K562 (cell line): ENCODE measurements around the gene BEST2. TPM values are rescaled to one million over a fixed set of nuclear protein-coding genes. Genes with fewer than 3 reads are reported as not detected.

Source experiments
- CBX8 ChIP-seq: fragments of 200-600 bp; sonication (generic); IDR thresholded peaks from 2 replicates; pipeline ENCODE4 v1.6.1; 2012; ENCODE audit warnings: borderline replicate concordance, mixed run types, low read depth, mild to moderate bottlenecking, moderate library complexity, mixed read lengths, low read length, control low read depth, inconsistent platforms; ENCODE audit not compliant: poor library complexity, severe bottlenecking; ENCODE audit errors: extremely low read depth
- ESRRA ChIP-seq: fragments of 450-650 bp; IDR thresholded peaks from 2 replicates; pipeline ENCODE4 v1.6.1; 2014; ENCODE audit warnings: low read depth, mild to moderate bottlenecking, moderate library complexity, borderline replicate concordance
- FOXK2 ChIP-seq, 2 experiments: fragments of 450-650 bp; IDR thresholded peaks in 1 of 2; conservative IDR thresholded peaks in 1 of 2; 2 replicates each; pipeline ENCODE4 v1.6.1; 2016; ENCODE audit warnings: low read depth in 2 of 2, mild to moderate bottlenecking in 1 of 2
- GATAD2A ChIP-seq: fragments of 450-650 bp; IDR thresholded peaks from 2 replicates; pipeline ENCODE4 v1.6.1; 2017
- NFIC ChIP-seq: fragments of 450-650 bp; IDR thresholded peaks from 2 replicates; pipeline ENCODE4 v1.6.1; 2017; ENCODE audit warnings: mild to moderate bottlenecking, inconsistent platforms
- NR3C1 ChIP-seq: sonication (generic); formaldehyde crosslinking; IDR thresholded peaks from 2 replicates; pipeline ENCODE4 v1.8.1; 2022; ENCODE audit warnings: missing genetic modification reagents
- NUFIP1 ChIP-seq: fragments of 450-650 bp; IDR thresholded peaks from 2 replicates; pipeline ENCODE4 v1.6.1; 2018; ENCODE audit not compliant: partially characterized antibody
- PPARD ChIP-seq: fragments of 250-450 bp; sonication (Bioruptor Pico); IDR thresholded peaks from 2 replicates; pipeline ENCODE4 v1.8.0; 2022; ENCODE audit warnings: inconsistent platforms, mild to moderate bottlenecking, moderate library complexity
- TSC22D4 ChIP-seq: fragments of 450-650 bp; IDR thresholded peaks from 2 replicates; pipeline ENCODE4 v1.6.1; 2016; ENCODE audit warnings: missing genetic modification characterization, missing biosample characterization, control low read depth
- ZNF445 ChIP-seq: fragments of 250-450 bp; sonication (Bioruptor Pico); IDR thresholded peaks from 2 replicates; pipeline ENCODE4 v1.4.0; 2020; ENCODE audit warnings: low read depth, mild to moderate bottlenecking, moderate library complexity
- ZSCAN29 ChIP-seq: fragments of 450-650 bp; IDR thresholded peaks from 2 replicates; pipeline ENCODE4 v1.6.1; 2017
- polyA plus RNA-seq, 8 experiments: library from polyadenylated mRNA; depleted of rRNA in 4 of 8; stranded (reverse) in 5 of 8; unstranded in 3 of 8; fragments of >200 nt; fragmentation: Nextera tagmentation in 2 of 8; fragmentation: Illumina TruSeq in 1 of 8; extraction: Ambion mirVana in 2 of 8; extraction: Trizol in 1 of 8; gene quantifications; 2 replicates each; pipeline versions ENCODE4 v1.2.1 to v1.2.3, GENCODE V29; 2011 to 2014; ENCODE audit warnings: inconsistent platforms in 1 of 8, missing spikeins in 1 of 8
- total RNA-seq, 7 experiments: library from RNA; depleted of rRNA in 6 of 7; stranded (reverse); fragments of >200 nt in 6 of 7; fragmentation: Illumina TruSeq in 2 of 7; extraction: Trizol in 2 of 7; gene quantifications; 2 replicates each; pipeline versions ENCODE4 v1.2.1 to v1.2.3, GENCODE V29; 2011 to 2021; ENCODE audit warnings: low replicate concordance in 1 of 7
- TF ChIP-seq, protein P1 (sequence below): sonication (generic); formaldehyde crosslinking; IDR thresholded peaks from 2 replicates; pipeline ENCODE4 v1.8.1; 2022; ENCODE audit warnings: missing genetic modification reagents
- TF ChIP-seq, protein P2 (sequence below): fragments of 450-650 bp; formaldehyde crosslinking; IDR thresholded peaks from 2 replicates; pipeline ENCODE4 v1.4.0; 2020; ENCODE audit warnings: mild to moderate bottlenecking, mixed read lengths
- TF ChIP-seq, protein P3 (sequence below): fragments of 450-650 bp; IDR thresholded peaks from 2 replicates; pipeline ENCODE4 v1.6.1; 2017; ENCODE audit warnings: antibody characterized with exemption, mild to moderate bottlenecking
- TF ChIP-seq, protein P4 (sequence below), 2 experiments: IDR thresholded peaks; 2 replicates each; pipeline ENCODE4 v1.6.1; 2011; ENCODE audit warnings: borderline replicate concordance in 1 of 2, control low read depth in 1 of 2, low read depth in 1 of 2, low read length in 1 of 2, mild to moderate bottlenecking in 1 of 2, mixed read lengths in 1 of 2, moderate library complexity in 1 of 2; ENCODE audit not compliant: insufficient read depth in 1 of 2, insufficient read length in 1 of 2, poor library complexity in 1 of 2, severe bottlenecking in 1 of 2; ENCODE audit errors: extremely low read depth in 1 of 2
- TF ChIP-seq, protein P5 (sequence below): IDR thresholded peaks from 2 replicates; pipeline ENCODE4 v1.6.1; 2012; ENCODE audit warnings: low read depth, low read length, improper control_type of control experiment, borderline replicate concordance

Gene BEST2
- total and polyA plus RNA-seq, 9 of the 15 experiments (the other 6 are each of a cell fraction or from before 2014, with no cell fraction given), result not detected

DNA sequence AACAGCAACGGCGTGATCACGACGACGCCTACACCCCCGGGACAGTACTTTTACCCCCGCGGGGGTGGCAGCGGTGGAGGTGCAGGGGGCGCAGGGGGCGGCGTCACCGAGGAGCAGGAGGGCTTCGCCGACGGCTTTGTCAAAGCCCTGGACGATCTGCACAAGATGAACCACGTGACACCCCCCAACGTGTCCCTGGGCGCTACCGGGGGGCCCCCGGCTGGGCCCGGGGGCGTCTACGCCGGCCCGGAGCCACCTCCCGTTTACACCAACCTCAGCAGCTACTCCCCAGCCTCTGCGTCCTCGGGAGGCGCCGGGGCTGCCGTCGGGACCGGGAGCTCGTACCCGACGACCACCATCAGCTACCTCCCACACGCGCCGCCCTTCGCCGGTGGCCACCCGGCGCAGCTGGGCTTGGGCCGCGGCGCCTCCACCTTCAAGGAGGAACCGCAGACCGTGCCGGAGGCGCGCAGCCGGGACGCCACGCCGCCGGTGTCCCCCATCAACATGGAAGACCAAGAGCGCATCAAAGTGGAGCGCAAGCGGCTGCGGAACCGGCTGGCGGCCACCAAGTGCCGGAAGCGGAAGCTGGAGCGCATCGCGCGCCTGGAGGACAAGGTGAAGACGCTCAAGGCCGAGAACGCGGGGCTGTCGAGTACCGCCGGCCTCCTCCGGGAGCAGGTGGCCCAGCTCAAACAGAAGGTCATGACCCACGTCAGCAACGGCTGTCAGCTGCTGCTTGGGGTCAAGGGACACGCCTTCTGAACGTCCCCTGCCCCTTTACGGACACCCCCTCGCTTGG, 40.7 kb downstream of the BEST2 start (continued):
- no peak for TF ChIP-seq TSC22D4
- peak in 1 of 2 experiments; percentile 35; a peak in 1 of 4 replicates for TF ChIP-seq FOXK2 (conservative IDR thresholded peaks at IDR 0.05 in 1 of 2, IDR thresholded peaks at IDR 0.05 in 1 of 2; ENCODE audit: low read depth in 2 of 2)
- TF ChIP-seq PPARD (CRISPR knock-in tag), result no peak
- TF ChIP-seq NFIC, result 0 out of 2 replicates have a peak, but pooled peaks have one; percentile 20
- peak; percentile 86 for TF ChIP-seq ESRRA
- TF ChIP-seq ZNF445 (CRISPR knock-in tag), result no peak
- TF ChIP-seq, protein P1, sequence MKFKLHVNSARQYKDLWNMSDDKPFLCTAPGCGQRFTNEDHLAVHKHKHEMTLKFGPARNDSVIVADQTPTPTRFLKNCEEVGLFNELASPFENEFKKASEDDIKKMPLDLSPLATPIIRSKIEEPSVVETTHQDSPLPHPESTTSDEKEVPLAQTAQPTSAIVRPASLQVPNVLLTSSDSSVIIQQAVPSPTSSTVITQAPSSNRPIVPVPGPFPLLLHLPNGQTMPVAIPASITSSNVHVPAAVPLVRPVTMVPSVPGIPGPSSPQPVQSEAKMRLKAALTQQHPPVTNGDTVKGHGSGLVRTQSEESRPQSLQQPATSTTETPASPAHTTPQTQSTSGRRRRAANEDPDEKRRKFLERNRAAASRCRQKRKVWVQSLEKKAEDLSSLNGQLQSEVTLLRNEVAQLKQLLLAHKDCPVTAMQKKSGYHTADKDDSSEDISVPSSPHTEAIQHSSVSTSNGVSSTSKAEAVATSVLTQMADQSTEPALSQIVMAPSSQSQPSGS, result no peak
- TF ChIP-seq, protein P2, sequence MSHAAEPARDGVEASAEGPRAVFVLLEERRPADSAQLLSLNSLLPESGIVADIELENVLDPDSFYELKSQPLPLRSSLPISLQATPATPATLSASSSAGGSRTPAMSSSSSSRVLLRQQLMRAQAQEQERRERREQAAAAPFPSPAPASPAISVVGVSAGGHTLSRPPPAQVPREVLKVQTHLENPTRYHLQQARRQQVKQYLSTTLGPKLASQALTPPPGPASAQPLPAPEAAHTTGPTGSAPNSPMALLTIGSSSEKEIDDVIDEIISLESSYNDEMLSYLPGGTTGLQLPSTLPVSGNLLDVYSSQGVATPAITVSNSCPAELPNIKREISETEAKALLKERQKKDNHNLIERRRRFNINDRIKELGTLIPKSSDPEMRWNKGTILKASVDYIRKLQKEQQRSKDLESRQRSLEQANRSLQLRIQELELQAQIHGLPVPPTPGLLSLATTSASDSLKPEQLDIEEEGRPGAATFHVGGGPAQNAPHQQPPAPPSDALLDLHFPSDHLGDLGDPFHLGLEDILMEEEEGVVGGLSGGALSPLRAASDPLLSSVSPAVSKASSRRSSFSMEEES, result peak; percentile 92
- TF ChIP-seq NR3C1, result no peak
- TF ChIP-seq, protein P3, sequence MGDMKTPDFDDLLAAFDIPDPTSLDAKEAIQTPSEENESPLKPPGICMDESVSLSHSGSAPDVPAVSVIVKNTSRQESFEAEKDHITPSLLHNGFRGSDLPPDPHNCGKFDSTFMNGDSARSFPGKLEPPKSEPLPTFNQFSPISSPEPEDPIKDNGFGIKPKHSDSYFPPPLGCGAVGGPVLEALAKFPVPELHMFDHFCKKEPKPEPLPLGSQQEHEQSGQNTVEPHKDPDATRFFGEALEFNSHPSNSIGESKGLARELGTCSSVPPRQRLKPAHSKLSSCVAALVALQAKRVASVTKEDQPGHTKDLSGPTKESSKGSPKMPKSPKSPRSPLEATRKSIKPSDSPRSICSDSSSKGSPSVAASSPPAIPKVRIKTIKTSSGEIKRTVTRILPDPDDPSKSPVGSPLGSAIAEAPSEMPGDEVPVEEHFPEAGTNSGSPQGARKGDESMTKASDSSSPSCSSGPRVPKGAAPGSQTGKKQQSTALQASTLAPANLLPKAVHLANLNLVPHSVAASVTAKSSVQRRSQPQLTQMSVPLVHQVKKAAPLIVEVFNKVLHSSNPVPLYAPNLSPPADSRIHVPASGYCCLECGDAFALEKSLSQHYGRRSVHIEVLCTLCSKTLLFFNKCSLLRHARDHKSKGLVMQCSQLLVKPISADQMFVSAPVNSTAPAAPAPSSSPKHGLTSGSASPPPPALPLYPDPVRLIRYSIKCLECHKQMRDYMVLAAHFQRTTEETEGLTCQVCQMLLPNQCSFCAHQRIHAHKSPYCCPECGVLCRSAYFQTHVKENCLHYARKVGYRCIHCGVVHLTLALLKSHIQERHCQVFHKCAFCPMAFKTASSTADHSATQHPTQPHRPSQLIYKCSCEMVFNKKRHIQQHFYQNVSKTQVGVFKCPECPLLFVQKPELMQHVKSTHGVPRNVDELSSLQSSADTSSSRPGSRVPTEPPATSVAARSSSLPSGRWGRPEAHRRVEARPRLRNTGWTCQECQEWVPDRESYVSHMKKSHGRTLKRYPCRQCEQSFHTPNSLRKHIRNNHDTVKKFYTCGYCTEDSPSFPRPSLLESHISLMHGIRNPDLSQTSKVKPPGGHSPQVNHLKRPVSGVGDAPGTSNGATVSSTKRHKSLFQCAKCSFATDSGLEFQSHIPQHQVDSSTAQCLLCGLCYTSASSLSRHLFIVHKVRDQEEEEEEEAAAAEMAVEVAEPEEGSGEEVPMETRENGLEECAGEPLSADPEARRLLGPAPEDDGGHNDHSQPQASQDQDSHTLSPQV, result peak; percentile 66; the same call in 1 of the 2 replicates
- no peak for TF ChIP-seq GATAD2A
- TF ChIP-seq, protein P4, sequence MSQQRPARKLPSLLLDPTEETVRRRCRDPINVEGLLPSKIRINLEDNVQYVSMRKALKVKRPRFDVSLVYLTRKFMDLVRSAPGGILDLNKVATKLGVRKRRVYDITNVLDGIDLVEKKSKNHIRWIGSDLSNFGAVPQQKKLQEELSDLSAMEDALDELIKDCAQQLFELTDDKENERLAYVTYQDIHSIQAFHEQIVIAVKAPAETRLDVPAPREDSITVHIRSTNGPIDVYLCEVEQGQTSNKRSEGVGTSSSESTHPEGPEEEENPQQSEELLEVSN (IDR thresholded peaks at IDR 0.05; ENCODE audit: borderline replicate concordance in 1 of 2, extremely low read depth in 1 of 2, insufficient read depth in 1 of 2, insufficient read length in 1 of 2, low read depth in 1 of 2, low read length in 1 of 2, poor library complexity in 1 of 2, severe bottlenecking in 1 of 2), result peak; percentile 76
- TF ChIP-seq, protein P5, sequence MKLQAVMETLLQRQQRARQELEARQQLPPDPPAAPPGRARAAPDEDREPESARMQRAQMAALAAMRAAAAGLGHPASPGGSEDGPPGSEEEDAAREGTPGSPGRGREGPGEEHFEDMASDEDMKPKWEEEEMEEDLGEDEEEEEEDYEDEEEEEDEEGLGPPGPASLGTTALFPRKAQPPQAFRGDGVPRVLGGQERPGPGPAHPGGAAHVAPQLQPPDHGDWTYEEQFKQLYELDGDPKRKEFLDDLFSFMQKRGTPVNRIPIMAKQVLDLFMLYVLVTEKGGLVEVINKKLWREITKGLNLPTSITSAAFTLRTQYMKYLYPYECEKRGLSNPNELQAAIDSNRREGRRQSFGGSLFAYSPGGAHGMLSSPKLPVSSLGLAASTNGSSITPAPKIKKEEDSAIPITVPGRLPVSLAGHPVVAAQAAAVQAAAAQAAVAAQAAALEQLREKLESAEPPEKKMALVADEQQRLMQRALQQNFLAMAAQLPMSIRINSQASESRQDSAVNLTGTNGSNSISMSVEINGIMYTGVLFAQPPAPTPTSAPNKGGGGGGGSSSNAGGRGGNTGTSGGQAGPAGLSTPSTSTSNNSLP, result no peak
- no peak for TF ChIP-seq NUFIP1
- TF ChIP-seq CBX8, result no peak
- TF ChIP-seq ZSCAN29, result peak; percentile 81; the same call in 1 of the 2 replicates
